ENCODE results near the gene KIF26B.

Gene KIF26B

DNA sequence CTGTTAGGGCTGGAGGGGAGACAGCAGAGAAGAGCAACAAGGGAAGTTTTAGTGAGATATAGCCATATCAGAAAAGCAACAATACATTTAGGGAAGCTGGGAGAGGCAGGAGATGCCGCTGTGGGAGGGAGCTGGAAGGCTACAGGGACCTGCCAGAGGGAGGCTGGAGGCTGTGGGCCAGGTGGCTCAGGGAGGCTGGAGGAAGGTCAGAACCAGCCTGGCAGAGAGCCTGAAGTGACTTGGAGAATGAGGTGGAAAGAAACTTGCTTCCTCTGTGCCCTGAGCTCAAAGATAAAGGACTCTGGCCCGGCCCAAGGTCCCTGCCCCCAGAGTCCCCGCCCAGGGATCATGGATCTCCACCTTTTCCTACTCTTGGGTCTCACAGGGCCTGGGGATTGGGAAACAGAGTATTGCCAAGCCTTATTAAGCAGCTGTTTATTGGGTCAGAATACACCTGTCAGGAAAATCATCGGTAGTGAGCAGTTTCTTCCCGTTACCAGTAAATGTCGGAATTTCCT, 85.9 kb downstream of the KIF26B start:
- Histone ChIP-seq H3K36me3 (ENCODE audit: insufficient read depth, low read length) (no peaks in the 10 kb centered on the region), H3K9me3 (ENCODE audit: control insufficient read depth, insufficient read depth, low read length) (no peaks in the 10 kb centered on the region), H3K4me1 (ENCODE audit: insufficient read depth, low read length) (no peaks in the 10 kb centered on the region), H3K9ac (ENCODE audit: low read depth, low read length) (no peak overlapping the region)

DNA sequence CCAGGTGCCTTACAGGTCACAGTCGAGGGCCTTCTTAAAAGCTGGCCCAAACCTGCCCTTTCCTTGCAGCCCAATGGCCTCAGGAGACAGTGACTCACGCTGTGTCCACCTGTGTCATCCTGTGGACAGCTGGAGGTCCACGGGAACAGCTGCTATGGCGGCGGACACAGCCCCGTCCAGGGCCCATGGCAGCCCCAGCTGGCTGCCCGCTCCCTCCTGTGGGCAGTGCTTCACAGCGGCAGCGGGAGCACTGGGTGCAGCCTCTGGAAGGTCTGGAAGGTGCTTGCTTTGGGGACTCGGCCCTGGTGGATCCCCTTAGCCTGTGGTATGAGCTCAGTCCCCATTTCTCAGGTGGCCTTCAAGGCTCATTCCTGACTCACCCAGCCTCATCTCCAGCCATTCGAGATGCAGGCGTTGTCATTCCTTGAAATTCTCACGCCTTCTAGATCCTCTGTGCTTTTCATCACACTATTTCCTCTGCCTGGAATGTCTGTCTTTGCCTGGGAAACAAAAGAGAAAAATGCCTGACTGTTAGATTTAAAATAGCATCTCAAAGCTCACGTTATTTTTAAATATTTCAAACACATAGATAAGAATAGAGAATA, 86.8 kb downstream of the KIF26B start:
- Histone ChIP-seq H3K9me3 (ENCODE audit: control insufficient read depth, insufficient read depth, low read length) (no peaks in the 10 kb centered on the region), H3K36me3 (ENCODE audit: insufficient read depth, low read length) (no peaks in the 10 kb centered on the region), H3K4me1 (ENCODE audit: insufficient read depth, low read length) (no peaks in the 10 kb centered on the region), H3K9ac (ENCODE audit: low read depth, low read length) (no peak overlapping the region)

DNA sequence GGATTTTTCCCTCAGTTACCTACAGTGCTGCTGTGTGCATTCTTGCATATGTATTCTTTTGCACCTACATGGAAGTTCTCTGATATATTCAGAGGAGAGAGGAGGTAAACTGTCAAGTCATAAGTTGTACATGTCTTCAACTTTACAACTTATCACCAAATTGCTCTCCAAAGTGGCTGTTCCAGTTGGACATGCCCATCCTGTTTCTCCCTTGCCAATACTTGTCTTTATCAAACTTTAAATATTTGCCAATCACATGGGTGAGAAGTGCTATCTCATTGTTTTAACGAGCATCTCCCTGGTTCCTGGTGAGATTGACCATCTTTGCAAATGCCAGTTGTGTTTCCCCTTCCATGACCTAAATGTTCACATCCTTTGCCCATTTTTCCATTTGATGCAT, 88.2 kb downstream of the KIF26B start:
- H3K36me3 ChIP-seq (ENCODE audit: insufficient read depth, low read length), result no peaks in the 10 kb centered on the region
- H3K9me3 ChIP-seq (ENCODE audit: control insufficient read depth, insufficient read depth, low read length), result no peaks in the 10 kb centered on the region
- H3K9ac ChIP-seq (ENCODE audit: low read depth, low read length), result no peak overlapping the region
- H3K4me1 ChIP-seq (ENCODE audit: insufficient read depth, low read length), result no peaks in the 10 kb centered on the region

DNA sequence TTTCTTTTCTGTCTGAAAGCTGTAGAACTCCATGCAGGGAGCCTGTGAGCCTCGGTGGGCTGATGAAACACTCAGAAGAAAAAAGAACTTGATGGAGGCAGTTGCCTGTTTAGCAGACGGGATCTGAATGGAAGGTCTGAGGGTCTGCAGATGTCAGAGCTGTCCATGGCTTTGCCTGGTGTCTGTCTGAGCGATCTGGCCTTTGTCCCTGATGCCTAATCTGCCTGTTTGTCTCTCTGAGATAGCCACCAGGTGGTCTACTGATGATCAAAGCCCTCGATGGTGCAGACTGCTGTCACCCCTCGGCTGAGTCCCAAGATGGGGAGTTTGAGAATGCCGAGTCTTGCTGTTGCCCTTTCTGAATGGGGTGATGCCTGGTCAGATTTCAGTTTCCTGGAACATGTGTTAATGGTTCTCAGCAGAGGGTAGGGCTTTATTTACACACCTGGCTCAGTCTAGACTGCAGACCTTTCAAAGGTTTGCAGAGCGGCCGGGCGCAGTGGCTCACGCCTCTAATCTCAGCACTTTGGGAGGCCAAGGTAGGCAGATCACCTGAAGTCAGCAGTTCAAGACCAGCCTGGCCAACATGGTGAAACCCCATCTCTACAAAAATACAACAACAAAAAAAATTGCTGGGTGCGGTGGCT, 90.4 kb downstream of the KIF26B start:
- H3K36me3 ChIP-seq (ENCODE audit: insufficient read depth, low read length), result no peaks in the 10 kb centered on the region
- no peaks in the 10 kb centered on the region for H3K9me3 ChIP-seq (ENCODE audit: control insufficient read depth, insufficient read depth, low read length)
- H3K4me1 ChIP-seq (ENCODE audit: insufficient read depth, low read length), result no peaks in the 10 kb centered on the region
- no peak overlapping the region for H3K9ac ChIP-seq (ENCODE audit: low read depth, low read length)

DNA sequence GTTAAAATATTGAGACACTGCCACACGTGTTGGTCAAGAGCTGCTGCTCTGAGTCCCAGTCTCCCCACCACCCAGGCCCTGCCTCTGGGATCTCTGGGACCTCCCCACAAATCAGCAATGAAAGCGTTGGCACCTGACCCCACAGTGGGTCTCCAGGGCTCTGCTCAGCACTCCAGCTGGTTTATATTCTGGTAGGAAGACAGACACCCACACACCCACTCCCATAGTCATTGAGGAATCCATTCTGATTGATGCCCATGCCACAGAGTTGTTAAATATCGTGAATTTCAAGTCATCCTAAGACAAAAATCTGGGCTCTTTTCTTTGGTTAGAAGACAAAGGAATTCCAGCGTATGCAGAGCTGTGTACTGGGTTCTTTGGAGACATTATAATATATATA, 91.6 kb downstream of the KIF26B start:
- Histone ChIP-seq H3K36me3 (ENCODE audit: insufficient read depth, low read length) (no peaks in the 10 kb centered on the region), H3K9me3 (ENCODE audit: control insufficient read depth, insufficient read depth, low read length) (0 out of 2 replicates have a peak, but pooled peaks cover 2% of the 10 kb centered on the region), H3K4me1 (ENCODE audit: insufficient read depth, low read length) (no peaks in the 10 kb centered on the region), H3K9ac (ENCODE audit: low read depth, low read length) (no peak overlapping the region)

DNA sequence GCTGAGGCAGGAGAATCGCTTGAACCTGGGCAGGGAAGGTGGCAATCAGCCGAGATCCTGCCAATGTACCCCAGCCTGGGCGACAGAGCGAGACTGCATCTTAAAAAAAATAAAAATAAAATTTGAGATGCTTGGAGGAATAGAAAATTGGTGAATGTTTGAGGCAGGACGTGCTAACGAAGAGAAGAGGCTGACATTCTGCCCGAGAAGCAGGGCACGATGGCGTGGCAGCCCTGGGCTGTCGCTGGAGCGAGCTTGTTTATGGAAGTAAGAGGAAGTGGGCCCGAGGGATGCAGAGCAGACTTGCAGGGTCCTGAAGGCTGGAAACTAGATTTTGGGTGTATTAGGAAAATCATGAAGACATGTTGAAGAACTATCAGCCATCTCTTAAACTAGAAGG, 92.6 kb downstream of the KIF26B start:
- H3K9me3 ChIP-seq (ENCODE audit: control insufficient read depth, insufficient read depth, low read length), result 0 out of 2 replicates have a peak, but pooled peaks cover 2% of the 10 kb centered on the region
- H3K9ac ChIP-seq (ENCODE audit: low read depth, low read length), result no peak overlapping the region
- H3K36me3 ChIP-seq (ENCODE audit: insufficient read depth, low read length), result no peaks in the 10 kb centered on the region
- H3K4me1 ChIP-seq (ENCODE audit: insufficient read depth, low read length), result no peaks in the 10 kb centered on the region

DNA sequence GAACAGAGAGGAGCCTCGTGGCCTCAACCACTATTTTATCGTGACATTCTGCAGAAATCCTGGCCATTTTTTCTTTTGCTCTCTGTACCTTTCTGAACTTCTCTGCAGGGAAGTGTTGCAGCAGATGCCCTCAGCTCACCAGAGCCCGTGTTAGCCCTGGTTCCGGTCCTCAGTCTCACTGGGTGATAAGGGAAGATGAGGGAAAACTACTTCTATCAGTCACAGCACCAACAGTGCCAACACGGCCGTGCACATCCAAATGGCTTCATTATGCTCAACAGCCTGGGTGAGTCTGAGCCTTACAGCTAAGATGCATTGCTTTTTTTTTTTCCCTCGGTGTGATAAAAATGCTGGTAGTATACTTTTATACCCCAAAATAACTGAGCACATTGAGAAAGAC, 93.0 kb downstream of the KIF26B start:
- no peaks in the 10 kb centered on the region for H3K4me1 ChIP-seq (ENCODE audit: insufficient read depth, low read length)
- H3K9ac ChIP-seq (ENCODE audit: low read depth, low read length), result no peak overlapping the region
- peaks cover 6% of the 10 kb centered on the region; the same call in 1 of the 2 replicates for H3K9me3 ChIP-seq (ENCODE audit: control insufficient read depth, insufficient read depth, low read length)
- no peaks in the 10 kb centered on the region for H3K36me3 ChIP-seq (ENCODE audit: insufficient read depth, low read length)

DNA sequence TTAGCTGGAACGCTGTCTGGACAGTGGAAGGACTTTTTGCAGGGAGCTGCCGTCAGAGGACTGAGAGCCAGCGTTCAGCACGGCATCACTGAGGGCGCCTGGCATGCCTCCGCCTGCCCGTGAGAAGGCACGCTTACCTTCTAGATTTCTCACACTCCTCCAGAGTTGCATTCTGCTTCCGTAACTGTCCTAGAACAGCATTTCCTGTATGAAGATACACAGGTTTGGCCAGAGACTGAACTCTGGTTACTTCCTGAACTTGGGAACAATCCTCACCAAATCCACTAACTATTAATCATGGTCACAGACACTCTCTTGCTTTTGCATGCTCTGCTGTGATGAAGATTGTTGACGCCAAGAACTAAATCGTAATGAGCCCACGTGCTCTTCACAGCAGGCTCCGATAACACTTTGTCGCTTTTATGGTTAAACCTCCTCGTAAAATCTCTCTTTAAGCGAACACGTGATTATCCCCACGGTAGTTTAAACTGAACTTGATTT, 93.5 kb downstream of the KIF26B start:
- Histone ChIP-seq H3K9ac (ENCODE audit: low read depth, low read length) (no peak overlapping the region), H3K36me3 (ENCODE audit: insufficient read depth, low read length) (no peaks in the 10 kb centered on the region), H3K9me3 (ENCODE audit: control insufficient read depth, insufficient read depth, low read length) (peaks cover 6% of the 10 kb centered on the region; the same call in 1 of the 2 replicates), H3K4me1 (ENCODE audit: insufficient read depth, low read length) (no peaks in the 10 kb centered on the region)

DNA sequence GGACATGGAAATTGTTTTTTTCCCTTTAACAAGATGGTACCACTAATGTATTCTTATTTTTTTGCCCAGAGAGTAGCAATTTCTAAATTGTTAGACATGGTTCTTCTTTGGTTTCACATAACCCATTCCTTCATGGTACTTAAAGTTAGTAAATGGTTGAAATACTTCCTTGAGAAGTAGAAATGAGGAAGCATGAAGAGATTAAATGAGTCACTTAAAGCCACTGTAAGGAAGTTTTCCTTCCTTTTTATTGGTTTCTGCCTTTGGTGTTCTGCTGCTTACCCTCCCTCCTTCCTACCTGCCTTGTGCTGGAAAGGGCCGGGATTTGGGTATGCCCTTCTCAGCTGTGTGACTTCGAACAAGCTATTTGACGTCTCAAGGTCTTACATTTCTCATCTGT, 101.0 kb downstream of the KIF26B start:
- peaks cover 6% of the 10 kb centered on the region; the same call in 1 of the 2 replicates for H3K9me3 ChIP-seq (ENCODE audit: control insufficient read depth, insufficient read depth, low read length)
- H3K4me1 ChIP-seq (ENCODE audit: insufficient read depth, low read length), result peaks cover 17% of the 10 kb centered on the region
- no peaks in the 10 kb centered on the region for H3K36me3 ChIP-seq (ENCODE audit: insufficient read depth, low read length)
- H3K9ac ChIP-seq (ENCODE audit: low read depth, low read length), result no peak overlapping the region

DNA sequence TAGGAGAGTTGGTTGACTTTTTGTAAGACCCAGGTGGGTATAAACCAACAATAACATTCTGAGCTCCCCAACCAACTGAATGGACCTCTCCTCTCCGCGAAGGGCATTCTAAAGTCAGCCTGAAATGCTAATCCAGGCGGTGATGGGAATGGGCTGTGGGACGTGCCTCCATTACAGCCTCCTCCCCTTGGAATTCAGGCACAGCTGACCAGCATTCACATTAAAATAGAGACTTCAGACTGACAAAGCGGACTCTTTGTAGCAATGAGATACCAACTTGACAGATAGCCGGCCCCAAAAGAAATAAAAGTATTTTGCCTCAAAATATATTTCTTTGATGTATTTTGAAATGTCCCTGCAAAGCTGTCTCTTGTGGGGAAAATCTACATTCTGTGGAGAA, 101.7 kb downstream of the KIF26B start:
- Histone ChIP-seq H3K9ac (ENCODE audit: low read depth, low read length) (no peak overlapping the region), H3K9me3 (ENCODE audit: control insufficient read depth, insufficient read depth, low read length) (peaks cover 4% of the 10 kb centered on the region; the same call in 1 of the 2 replicates), H3K36me3 (ENCODE audit: insufficient read depth, low read length) (no peaks in the 10 kb centered on the region), H3K4me1 (ENCODE audit: insufficient read depth, low read length) (peaks cover 17% of the 10 kb centered on the region)

DNA sequence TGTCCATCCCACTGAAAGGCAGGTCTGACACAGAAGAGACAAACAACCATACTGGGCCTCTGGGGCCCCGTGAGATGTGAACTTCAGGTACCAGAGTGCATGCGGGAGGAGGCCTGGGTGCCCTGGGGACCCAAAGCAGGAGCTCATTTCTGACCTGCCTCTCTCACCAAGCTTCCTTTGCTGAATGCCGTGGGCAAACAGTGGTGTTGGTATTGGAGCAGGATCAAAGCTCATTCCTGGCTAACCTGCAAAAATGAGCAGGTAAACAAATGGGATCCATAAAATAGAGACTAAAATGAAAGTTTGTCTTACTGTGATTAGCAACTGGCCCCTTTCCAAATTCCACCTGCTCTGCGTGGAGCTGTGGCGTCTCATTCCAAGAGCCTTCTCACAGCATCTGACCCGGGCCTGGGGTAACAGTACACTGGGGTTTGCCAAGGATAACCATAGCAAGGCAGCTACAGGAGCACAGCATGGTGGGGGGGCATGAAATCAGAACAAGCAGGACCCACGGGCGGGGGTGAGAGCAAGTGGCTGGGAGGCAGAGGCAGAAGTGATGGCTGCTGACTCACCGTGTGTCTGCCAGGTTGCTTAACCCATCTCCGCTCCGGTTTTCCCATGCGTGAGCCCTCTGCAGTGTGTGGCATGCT, 103.6 kb downstream of the KIF26B start:
- H3K4me1 ChIP-seq (ENCODE audit: insufficient read depth, low read length), result peaks cover 17% of the 10 kb centered on the region
- H3K36me3 ChIP-seq (ENCODE audit: insufficient read depth, low read length), result no peaks in the 10 kb centered on the region
- H3K9ac ChIP-seq (ENCODE audit: low read depth, low read length), result no peak overlapping the region
- H3K9me3 ChIP-seq (ENCODE audit: control insufficient read depth, insufficient read depth, low read length), result no peaks in the 10 kb centered on the region

DNA sequence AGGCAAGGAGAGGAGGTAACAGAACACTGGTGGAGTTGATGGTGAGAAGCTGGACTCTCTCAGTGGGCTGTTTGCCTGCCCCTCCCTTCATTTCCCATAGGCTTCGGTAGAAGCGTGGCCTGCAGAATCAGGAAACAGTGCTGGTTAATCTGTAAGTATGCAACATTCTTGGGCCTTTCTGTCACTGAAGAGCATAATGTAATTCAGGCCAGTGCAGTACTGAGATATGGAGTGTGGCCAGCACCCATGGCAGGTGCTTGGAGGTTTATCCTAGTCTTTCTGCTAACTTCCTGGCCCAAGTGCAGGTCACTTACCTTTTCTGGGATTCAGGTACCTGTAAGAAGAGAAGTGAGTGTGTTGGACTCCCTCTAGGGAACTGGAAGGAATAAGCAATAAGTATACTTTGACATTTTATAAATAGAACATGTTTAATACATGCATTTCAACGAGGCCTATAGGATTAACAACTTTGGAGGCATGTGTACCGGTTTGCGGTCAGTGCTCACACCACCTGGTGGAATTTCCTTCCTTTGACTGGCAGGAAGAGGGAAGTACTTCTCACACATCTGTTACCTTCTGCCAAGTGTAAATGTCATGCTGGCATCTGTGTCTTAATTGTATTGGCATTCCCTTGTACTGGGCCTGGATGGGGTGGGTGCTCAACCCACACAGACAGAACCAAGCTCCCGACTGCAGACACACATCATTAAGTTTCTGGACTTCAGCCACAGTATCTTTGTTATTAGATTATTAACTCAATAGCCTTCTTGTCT, 105.5 kb downstream of the KIF26B start:
- Histone ChIP-seq H3K9me3 (ENCODE audit: control insufficient read depth, insufficient read depth, low read length) (no peaks in the 10 kb centered on the region), H3K36me3 (ENCODE audit: insufficient read depth, low read length) (no peaks in the 10 kb centered on the region), H3K9ac (ENCODE audit: low read depth, low read length) (no peak overlapping the region), H3K4me1 (ENCODE audit: insufficient read depth, low read length) (peaks cover 17% of the 10 kb centered on the region)

DNA sequence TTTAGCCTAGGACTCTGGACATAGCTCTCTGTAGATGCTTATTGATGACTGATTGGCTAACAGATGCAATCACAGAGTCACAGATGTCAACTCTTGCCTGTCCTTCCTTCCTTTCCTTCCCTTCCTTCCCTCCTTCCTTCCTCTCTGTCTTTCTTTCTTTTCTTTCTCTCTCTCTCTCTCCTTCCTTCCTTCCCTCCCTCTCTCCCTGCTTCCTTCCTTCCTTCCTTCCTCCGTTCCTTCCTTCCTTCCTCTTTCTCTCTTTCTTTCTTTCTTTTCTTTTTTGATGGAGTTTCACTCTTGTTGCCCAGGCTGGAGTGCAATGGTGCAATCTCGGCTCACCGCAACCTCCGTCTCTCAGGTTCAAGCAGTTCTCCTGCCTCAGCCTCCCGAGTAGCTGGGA, 106.1 kb downstream of the KIF26B start:
- no peak overlapping the region for H3K9ac ChIP-seq (ENCODE audit: low read depth, low read length)
- no peaks in the 10 kb centered on the region for H3K36me3 ChIP-seq (ENCODE audit: insufficient read depth, low read length)
- peaks cover 16% of the 10 kb centered on the region for H3K4me1 ChIP-seq (ENCODE audit: insufficient read depth, low read length)
- no peaks in the 10 kb centered on the region for H3K9me3 ChIP-seq (ENCODE audit: control insufficient read depth, insufficient read depth, low read length)

DNA sequence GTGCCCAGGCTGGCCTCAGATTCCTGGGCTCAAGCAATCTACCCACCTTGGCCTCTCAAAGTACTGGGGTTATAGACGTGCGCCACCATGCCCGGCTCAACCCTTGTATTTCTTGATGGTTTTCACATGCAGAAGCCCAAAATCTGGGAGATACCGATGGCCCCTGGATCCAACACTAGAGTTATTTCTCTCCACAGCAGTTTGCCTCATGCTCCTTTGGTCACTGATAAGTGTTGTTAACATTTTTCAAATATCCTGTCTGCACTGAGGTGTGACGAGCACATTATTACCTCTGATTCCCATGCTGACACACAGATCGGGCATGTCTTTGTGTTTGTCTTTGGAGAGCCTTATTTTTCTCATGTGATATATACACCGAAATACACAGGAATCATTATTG, 107.0 kb downstream of the KIF26B start:
- Histone ChIP-seq H3K9me3 (ENCODE audit: control insufficient read depth, insufficient read depth, low read length) (no peaks in the 10 kb centered on the region), H3K4me1 (ENCODE audit: insufficient read depth, low read length) (peaks cover 8% of the 10 kb centered on the region), H3K36me3 (ENCODE audit: insufficient read depth, low read length) (no peaks in the 10 kb centered on the region), H3K9ac (ENCODE audit: low read depth, low read length) (no peak overlapping the region)

Data from ES-I3 (cell line).